Stimulated activated CD8-positive, alpha-beta memory T cell treated with anti-CD3 and anti-CD28 coated beads, Interleukin-7, amount 100 ng/mL, for 24 hours (primary cell): ENCODE results near the gene SLC36A3.

Source experiments
- DNase-seq: peaks from one replicate; pipeline ENCODE4 v3.0.0-alpha.2; 2020; ENCODE audit warnings: low read depth

SLC36A3 gene

DNA sequence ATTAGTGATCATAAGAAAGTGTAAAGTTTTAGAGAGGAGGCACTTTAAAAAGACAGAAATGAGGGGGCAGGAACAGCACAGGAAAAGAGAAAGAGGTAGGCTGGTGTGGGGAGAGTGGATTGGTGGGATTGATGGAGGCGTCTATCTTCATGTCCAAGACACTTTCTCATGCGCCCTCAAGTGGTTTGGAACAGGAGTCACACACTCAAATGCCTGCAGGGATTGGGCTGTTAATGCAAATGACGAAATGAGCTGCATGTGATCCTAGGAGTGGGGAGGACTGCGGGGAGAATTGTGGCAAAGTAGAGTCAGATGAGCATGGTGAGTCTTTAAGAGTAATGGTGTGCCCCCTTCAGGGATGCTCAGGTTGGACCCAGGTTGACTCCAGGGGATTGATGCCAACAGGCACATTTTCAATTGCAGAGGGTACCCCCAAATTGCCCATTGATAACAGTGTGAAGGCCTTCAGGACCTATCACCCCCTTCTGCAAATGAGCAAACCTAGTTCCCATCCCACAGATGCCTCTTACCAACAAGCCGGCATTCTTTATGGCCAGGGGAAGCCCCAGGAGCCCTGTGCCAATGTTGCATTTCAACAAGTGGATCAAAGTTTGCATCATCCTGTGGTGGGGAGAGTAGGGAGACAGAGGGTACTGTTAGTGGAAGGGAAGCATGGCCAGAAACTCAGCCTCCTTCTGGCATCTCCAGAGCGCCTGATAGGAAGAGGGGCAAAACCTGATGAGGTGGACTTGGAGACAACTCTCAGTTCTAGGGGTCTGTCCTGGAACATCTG, 5.3 kb downstream of the SLC36A3 start:
- DNase-seq: no peak

GRCh38 chr5:151296974-151297373, 6.6 kb downstream of the SLC36A3 start:
- no peak for DNase-seq

- DNase-seq: no peak
Observed at GRCh38 chr5:151296478-151296830, 7.1 kb downstream of the SLC36A3 start.

DNA sequence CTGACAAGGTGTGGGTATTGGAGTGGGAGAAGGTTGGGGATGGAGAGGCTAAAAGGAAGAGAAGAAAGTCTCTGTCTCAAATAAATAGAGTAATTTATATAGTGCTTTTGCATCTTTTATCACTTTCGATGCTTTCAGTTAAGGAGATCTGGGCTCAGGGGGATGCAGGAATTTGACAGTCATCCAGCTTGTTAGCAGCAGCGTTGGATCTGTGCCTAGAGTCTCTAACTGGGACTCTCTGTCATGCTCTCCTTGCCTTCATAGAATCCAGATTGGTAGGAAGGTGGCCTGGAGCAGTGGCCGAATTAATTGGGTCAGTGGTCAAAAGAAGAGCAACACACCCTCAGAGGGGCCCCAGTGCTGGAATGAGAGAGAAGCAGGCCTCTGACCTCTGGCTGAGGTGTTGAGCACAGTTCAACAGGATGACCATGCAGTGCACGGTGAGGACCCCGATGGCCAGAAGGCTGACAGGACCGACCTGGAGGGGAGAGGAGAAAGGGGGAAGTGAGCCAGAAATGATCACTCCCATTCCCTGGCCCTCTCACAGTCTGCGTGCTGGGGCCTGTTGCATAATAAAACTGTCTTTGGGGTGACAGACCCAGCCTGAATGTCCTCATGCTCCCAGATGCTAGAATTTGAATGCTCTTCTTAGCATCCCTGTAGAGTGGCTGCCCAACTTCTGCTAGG, 7.6 kb downstream of the SLC36A3 start:
- DNase-seq: no peak

DNA sequence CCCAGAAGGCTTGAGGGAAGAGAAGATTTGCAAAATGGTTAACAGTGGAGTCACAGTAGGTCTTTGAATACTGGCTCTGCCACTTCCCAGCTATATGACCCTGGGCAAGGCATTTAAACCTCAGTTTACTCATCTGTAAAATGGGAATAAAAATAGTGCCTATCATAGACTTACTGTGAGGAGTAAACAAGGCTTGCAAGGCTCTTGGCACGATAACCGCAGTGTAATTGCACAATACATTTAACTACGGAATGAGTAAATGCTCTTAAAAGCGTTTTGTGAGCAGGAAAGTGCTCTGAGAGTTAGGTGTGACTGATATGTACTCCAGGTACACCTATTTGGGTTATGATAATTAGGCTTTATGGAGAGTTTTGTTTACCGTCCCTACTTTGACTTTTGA, 8.4 kb downstream of the SLC36A3 start:
- no peak for DNase-seq

GRCh38 chr5:151293624-151294023, 9.9 kb downstream of the SLC36A3 start:
- no peak for DNase-seq

DNA sequence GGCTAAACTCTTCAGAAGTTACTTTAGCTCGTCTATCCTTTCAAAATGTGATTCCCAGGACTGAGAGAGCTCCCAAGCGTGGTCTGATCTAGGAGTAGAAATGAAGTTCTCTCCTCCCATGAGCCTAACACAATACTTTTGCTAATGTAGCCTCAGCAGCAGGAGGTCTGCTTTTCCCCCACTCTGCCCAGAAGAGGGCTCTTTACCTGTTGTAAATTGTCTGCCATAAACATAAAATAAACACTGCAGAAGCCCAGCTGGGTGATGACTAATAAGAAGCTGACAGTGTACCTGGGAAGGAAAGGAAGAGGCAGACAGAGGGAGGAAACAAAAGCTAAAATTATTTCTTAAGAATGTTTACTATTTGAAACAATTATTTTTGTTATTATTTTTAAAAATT, 15.4 kb downstream of the SLC36A3 start:
- no peak for DNase-seq

GRCh38 chr5:151286246-151286645, 17.3 kb downstream of the SLC36A3 start:
- DNase-seq: no peak

GRCh38 chr5:151285683-151286082, 17.9 kb downstream of the SLC36A3 start:
- DNase-seq: no peak

DNA sequence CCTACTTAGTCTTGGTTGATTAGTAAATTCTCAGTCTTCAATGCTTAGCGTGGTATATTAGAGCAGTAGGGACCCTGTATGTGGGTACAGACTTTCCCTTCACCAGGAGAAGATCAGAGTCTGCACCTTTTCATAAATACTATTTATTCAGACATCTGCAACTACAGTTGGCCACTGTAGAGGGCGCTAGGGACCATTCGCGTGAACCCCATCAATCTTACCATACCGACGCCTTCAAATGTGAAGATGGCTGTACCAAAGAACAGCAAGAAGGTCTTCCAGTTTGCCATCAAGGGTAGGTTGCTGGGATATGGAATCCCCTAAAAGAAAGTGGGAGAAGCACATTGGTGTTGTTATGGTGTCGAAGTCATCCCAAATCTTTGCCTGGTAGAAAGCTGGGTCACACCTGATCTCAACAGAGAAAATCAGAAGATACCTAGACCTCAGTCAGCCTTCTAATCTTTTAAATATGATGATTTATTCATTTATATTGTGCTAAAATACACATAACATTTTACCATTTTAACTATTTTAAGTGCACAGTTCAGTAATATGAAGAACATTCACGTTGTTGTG, 19.1 kb downstream of the SLC36A3 start:
- no peak for DNase-seq

GRCh38 chr5:151283120-151283825, 20.3 kb downstream of the SLC36A3 start:
- DNase-seq: no peak

- no peak for DNase-seq
Observed at GRCh38 chr5:151281001-151281639, 22.4 kb downstream of the SLC36A3 start.

- no peak for DNase-seq
Observed at GRCh38 chr5:151280443-151280842, 23.1 kb downstream of the SLC36A3 start.

DNA sequence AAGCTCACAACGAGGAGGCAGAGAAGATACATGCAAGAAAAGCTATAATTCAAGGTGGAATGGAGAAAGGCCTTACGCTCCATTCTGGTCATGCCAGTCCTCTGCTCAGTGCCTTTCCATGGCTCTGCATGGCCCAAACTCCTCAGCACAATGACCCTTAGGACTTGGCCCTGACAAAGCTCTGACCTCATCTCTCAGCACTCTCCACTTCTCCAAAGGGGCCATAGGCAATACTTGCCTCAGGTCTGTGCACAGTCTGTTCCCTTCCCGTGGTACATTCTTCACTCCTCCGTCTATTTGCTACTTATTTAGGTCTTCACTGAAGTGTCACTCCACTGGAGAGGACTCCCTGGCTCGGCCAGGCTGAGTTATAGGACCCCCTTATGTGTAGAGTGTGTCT, 24.7 kb downstream of the SLC36A3 start:
- DNase-seq: no peak

GRCh38 chr5:151275803-151276202, 27.8 kb downstream of the SLC36A3 start:
- DNase-seq: no peak

GRCh38 chr5:151274666-151275065, 28.9 kb downstream of the SLC36A3 start:
- no peak for DNase-seq

DNA sequence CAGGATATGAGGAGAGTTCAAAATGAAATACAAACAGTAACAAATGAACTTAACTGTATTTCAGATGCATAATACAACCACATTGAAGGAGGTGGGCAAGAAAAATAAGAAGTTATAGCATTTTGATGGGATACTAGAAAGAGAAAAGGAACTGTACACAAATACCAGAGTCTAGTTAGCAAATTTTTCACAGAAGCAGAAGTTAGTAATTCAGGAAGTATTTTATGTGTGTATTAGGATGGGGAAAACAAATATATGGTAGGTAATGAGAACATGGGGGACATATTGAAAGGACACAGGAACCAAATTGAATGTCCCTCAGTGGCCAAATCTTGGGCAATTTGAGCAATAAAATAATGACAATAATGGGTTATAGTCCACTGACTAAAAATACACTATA, 32.2 kb downstream of the SLC36A3 start:
- DNase-seq: no peak

GRCh38 chr5:151270599-151270998, 33.0 kb downstream of the SLC36A3 start:
- DNase-seq: no peak

DNA sequence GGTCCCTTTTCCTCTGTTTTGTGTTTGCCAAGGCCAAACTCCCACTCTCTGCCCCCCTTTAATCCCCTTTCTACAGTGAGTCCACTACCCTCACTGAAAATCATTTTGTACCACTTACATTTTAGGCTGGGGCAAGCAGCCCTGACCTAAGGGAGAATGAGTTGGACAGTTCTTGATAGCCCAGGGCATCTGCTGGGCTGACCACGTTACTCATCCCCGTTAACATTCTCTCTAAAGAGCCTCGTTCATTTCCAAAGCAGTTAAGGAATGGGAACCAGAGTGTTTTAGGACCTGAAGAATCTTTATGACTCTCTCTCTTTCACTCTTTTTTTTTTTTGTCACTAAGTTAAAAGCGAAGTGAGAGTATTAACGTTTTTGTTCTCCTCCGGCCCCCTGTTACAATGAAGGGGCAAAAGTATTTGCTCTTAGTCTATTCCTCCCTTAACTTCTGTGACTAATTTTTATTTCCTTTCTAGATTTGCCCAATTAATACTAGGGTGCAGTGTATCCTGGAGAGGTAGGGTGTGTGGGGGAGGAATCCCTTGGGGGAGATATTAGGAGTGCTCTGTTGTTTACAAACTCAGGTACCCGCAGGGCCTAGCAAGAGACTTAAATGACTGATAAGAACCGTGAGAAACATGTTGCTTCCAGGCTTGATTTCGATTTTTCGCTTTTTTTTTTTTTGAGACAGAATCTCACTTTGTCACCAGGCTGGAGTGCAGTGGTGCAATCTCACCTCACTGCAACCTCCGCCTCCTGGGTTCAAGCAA, 35.9 kb downstream of the SLC36A3 start:
- no peak for DNase-seq

DNA sequence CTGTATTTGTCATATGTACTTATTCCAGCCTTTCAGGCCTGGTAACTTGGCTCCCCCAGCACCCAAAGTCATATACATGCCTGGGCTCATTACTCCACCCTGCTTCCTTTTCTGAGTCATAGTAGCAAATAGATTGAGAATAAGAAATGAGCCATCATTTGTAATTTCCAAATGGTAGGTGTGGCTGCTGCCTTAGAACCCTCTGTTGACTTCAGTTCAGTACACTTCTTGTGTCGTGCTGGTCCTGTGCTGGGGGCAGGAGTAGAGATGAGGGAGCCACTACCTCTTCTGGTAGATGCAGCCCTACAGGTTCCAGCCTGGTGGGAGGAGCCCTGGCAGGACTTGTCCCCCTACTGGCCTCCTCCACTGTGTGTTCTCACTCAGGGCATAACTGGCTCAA, 39.5 kb downstream of the SLC36A3 start:
- DNase-seq: no peak

DNA sequence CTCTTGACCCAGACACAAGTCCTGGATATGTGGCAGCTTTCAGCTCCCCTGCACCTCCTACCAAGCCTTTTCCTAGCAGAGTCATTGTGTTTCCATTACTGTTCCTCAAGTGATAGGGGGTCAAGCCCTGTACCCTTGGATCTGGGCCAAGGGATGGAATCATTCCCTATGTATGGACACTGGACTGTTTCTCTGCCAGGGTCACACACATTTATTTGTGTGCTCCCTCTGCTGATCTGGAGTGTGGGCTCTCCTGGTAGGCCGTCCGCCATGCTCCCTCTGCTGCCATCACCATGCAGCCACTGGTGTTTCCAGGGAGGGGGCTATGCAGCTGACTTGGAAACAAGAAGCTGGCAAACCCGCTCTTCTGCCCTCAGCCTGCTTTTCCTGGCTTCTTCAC, 41.0 kb downstream of the SLC36A3 start:
- no peak for DNase-seq

DNA sequence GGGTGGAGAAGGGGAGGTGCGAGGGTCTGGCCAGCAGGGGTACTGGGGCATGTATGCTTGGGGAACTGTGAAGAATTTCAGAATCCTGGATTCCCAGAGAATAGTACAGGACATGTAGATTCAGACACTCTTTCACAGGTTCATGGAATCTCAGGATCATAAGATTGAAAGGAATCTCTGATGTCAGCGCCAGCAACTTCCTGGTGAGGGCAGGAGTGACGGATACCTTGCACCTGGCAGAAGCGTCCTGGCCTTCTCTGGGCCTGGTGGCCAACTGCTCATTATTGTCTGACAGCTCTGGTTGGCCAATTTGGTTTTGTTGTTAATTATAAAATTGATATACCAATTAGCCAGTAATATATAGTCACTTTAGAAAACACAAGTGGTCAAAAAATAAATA, 43.6 kb downstream of the SLC36A3 start:
- DNase-seq: no peak
